ENCODE data around the gene DIP2C.
"Not testable (repeated sequence)": the region's sequence is repeated elsewhere in the genome, so short reads cannot be mapped to it uniquely, and the experiment has no call there.

DIP2C gene

DNA sequence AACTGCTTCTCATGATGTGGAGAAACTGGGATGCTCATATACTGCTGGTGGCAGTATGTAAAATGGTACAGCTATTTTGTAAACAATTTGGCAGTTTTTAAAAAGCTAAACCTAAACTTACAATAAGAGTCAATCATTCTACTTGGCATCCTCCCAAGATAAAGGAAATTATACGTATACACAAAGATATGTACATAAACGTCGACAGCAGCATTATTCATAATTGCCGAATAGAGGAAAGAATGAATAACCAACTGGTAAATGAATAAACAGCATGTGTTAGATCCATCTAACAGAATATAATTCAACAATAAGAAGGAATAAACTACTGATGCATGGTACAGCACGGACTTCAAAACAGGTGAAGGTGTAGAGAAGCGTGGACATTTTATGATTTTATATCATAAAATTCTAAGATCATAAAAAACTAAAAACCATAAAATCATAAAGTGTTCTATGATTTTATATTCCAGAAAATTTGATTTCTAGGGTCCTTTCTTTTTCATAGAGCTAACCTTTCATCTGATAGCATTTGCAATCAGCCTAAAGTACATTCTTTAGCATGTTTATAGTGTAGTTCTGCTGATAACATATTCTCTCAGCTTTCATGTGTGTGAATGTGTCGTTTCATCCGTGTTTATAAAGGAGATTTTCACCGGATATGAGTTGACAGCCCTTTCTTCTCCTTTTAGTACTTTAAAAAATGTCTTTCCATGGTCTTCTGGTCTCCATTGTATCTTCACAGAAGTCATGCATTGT lies 261.5 kb downstream of the DIP2C start:
- no peak for DNase-seq

DNA sequence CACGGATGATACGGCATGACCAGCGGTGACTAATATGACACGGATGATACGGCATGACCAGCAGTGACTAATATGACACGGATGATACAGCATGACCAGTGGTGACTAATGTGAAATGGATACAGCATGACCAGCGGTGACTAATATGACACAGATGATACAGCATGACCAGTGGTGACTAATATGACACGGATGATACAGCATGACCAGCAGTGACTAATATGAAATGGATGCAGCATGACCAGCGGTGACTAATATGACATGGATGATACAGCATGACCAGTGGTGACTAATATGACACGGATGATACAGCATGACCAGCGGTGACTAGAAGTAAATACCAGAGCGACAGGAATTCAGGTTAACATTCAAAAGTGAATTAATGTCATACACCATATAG lies 264.1 kb downstream of the DIP2C start:
- not testable (repeated sequence) for DNase-seq

DNA sequence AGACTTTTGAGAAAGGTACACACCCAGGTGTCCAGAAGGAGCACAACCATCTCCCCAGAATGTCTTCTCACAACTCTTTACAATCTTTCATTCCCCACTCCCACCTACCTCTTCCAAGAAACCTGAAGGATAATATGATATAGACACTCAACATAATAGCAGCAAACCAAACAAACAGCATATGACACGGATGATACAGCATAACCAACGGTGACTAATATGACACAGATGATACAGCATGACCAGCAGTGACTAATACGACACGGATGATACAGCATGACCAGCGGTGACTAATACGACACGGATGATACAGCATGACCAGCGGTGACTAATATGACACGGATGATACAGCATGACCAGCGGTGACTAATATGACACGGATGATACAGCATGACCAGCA lies 264.7 kb downstream of the DIP2C start:
- not testable (repeated sequence) for DNase-seq

DNA sequence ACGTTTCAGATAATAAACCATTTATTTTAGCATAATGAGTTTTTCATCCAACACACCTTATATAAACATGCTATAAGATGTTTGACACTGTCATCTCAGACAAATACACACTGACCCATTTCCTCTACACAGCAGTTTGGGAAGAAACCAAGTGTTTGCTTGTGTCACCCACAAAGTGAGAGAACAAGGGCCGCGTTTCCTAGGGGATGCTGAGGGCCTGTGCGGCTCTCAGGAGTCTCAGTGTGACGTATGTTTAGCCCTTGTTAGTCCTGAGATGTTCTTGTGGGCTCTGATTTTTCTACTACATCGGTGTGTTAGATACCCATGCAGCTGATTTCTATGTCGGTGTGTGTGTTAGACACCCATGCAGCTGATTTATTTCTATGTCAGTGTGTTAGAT lies 266.3 kb downstream of the DIP2C start:
- DNase-seq: no peak

DNA sequence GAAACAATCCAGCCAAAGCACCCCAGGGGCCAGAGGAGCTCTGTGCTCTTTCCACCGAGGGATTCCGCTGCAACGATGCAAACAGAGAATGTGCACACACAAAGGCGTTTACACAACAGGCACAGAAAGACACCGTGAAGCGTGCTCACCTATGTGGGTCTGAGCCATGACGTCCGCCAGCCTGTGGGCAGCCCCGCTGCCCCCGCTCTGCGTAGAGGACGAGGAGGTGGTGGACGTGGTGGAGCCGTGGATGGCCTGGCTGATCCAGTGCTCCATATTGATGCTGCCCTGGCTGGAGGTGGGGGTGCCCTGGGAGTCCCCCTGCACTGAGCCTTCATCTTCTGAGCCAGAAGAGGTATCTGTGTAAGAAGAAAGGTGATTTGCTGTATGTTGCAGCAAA lies 266.8 kb downstream of the DIP2C start:
- DNase-seq: no peak

DNA sequence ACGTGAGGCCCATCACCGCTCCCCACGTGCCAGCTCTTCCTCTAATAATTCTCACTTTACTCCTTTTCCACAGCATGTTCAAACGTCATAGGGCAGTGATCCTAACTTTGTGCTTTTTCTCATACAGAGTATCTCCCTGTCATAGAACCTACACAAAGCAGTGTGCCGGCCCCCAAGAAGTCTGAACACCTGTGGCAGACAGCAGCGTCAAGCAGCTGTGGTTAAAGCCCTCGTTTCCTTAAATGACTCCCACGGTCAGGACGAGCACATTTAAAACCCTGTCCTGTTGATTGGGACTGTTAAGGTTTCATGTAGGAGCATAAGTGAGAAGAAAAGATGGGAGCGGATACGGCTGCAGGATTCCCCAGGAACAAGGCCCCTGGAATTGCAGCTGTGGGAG lies 267.2 kb downstream of the DIP2C start:
- no peak for DNase-seq

DNA sequence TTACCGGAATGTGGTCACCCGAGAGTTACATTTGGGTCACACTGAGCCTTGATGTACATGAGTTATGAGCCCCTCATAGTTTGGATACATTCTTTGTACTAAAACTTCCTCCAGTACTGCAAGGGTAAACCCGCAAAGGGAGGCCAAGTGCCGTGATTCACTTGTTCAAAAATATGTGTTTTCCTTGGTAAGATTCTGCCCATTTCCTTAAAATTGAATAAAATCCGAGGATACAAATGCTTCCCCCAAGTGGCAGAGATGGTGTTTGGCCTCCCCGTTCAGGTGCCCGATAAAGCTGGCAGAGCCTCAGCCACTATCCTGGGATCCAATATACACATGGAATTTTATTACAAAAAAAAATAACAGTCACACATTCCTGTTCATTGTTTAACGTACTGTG lies 268.3 kb downstream of the DIP2C start:
- DNase-seq: no peak

DNA sequence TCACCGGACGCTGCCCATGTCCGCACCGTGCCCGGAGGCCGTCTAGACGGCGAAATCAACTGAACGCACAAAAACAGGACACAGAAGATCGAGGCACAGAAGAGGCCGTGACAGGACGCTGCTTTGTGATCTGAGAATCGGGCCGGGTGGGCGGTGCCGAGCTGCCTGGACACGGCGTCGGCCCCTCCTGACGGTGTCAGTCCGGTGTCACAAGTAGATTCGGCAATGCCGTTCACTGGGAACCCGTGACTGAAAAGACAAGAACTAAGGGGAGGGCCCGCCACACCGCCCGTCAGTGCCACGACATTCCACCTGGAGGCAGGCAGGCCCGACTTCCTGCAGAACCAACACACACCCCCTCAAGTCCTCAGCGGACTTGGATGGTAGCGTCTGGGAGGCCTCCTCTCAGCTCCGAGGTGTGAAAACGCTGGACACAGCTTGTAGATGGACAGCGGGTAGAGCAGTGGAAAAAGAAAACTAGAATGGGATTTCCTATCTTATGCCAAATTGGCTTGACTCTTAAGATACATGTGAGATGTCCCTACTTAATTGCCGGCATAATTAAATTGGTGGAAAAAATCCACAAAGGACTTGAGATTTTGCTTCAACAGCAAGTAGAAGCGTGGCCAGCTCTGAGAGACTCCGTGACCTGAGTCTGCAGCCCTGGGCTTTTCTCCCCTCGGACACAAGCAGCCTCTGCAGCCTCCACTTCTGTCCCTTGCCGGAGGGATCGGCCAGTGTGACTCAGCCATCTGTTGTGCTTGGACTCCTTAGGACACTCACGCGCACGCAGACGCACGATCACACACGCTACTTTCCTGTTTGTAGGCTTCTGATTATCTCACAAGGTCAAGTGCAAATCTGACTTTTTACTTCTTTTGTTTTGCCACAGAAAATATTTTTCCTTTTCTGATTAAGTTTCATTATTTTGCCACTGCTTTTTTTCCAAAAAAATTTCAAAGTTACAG lies 269.0 kb downstream of the DIP2C start:
- DNase-seq: no peak

DNA sequence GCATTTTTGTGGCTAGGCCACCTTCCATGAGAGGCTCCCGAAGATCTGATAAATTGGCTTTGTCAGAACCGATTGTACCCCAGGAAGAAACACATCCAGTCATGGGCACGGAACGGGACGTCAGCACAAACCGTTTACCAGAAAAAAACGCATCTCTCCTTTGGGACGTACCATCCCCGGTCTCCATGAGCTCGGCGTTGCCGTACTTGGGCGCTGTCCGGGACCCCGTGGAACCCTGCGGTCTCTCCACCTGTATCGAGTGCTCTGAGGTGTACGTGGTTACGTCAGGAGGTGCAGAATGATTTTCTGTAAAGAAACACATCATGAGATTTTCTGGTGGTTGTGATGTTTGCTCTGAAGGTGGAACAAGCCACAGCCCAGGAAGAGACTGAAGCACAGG lies 270.6 kb downstream of the DIP2C start:
- no peak for DNase-seq

DNA sequence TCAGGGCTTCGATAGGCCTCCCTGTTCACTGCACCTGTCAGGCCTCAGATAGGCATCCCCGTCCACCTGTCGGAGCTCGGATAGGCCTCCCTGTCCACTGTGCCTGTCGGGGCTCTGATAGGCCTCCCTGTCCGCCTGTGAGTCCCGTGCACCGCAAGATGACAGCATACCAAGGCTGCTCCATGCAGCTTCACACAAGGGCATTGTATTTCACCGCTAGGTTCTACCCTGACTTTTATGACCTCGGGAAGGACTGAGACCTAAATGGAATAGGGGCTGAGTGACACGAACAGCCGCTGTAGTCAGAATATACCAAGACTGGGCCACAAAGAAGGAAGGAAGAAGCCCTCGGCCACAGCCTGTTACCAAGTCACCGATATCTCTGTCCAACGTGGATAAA lies 271.2 kb downstream of the DIP2C start:
- DNase-seq: no peak

DNA sequence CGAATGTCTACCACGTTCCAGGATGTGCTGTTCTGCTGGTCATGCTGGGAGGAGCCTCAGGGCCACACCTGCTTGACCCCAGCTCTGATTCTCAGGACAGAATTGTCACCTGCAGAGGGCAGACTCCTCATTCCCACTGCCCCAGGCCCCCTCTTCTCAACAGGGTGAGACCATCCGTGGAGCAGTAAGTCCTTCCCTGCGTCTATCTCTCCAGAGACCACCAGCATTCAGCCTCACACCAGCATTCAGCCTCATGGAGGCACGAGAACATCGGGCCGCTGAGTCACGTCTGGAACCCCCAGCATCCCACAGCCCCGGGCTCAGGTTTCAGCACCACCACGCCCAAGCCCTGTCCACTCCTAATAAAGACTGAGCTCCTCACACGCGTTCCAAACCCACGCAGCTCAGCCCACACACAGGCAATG lies 273.4 kb downstream of the DIP2C start:
- no peak for DNase-seq

DNA sequence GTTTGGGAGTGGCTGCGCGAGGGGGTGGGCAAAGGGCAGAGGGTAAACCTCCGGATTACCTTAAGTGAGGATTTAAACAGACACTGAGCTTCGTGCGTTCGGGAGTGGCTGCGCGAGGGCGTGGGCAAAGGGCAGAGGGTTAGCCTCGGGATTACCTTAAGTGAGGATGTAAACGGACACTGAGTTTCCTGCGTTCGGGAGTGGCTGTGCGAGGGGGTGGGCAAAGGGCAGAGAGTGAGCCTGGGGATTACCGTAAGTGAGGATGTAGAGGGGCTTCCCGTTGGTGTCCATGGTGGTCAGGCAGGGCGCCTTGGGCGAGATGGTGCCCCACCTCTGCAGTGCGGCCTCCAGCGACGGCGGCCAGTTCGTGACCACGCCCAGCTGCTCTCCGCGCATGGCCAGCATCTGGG lies 275.8 kb downstream of the DIP2C start:
- DNase-seq: no peak

DNA sequence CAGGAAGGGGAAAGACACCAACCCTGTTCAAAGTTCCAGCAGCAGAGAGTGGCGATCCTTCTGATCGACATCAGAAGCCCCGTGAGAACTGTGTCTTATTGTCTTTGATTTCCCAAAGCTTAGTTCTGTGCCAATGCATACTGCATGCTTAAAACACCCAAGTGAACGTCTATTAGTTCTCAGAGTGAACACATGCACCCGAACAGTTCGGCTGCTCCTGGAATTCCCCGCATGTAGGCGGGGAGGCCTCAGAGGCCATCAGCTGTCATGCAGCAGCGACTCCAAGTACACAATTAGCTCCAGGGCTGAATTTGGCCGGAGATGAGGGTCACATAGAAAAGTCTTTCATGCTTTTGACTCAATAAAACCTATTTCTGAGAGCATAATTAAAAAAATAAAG lies 277.4 kb downstream of the DIP2C start:
- DNase-seq: no peak

DNA sequence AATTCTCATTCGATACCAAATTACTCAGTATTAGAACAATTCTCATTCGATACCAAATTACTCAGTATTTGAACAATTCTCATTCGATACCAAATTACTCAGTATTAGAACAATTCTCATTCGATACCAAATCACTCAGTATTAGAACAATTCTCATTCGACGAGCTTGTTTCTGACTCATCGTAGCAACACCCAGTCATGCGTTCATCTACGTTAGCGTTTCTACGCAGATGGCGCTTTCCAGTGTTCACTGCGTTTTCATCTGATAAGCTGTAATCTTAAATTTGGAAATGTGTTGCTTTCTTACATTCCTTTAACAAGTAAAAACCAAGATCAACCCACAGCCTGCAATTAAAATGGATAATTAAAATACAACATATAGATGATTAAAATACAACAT lies 277.9 kb downstream of the DIP2C start:
- no peak for DNase-seq

DNA sequence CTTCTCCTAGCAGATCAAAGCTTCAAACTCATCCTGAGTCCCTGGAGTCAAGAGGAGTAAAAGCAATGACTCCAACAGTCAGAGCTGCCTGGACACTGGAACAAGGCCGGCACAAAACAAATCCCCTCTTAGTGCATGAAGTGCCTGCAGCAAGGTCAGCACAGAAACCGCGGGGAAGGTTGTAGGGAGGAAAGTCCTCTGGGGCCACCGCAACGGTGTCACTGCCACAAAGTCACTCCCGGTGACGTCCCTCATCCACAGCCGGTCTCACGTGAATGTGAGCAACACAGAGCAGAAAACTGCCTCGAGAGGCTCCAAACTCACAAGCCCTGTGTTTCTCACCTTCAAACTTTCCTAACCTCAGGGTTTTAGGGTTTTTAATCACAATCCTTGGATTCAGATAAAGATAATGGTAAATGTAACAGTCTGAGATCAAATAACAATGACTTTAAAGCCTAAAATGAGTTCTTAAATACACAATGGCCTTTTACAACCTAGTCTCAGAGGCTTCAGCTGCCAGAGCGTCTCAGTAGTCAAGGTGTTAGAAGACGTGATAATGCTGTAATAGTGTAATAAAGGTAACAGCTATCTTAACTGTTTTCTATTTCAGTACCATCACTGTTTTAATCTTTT lies 279.9 kb downstream of the DIP2C start:
- DNase-seq: no peak

DNA sequence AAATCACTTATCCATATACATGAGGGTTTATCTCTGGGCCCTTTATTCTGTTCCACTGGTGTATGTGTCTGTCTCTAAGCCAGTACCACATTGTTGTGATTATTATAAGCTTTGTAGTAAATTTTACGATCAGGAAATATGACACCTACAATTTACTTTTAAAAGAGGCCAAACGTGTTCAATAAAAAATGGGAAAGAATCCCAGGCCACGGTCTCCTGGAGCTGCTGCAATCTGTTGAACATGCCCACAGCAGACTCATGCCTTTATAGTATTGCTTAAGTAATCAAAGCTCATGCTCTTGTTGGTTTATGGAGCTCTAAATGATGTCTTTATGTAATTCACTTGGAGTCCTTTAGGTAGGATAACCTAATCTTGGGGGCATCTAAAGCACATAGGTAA lies 281.2 kb downstream of the DIP2C start:
- DNase-seq: no peak

DNA sequence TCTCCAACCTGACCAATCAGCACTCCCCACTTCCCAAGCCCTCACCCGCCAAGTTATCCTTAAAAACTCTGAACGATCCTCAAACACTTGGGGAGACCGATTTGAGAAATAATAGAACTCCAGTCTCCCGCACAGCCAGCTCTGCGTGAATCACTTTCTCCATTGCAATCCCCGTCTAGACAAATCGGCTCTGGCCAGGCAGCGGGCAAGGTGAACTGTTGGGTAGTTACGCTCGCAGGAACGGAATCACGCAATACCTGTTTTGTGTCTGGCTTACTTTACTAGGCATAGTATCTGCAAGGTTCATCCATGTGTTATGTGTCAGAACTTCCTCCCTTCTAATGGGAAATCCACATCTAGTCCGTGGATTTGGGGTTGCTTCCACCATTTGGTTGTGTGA lies 282.5 kb downstream of the DIP2C start:
- no peak for DNase-seq

DNA sequence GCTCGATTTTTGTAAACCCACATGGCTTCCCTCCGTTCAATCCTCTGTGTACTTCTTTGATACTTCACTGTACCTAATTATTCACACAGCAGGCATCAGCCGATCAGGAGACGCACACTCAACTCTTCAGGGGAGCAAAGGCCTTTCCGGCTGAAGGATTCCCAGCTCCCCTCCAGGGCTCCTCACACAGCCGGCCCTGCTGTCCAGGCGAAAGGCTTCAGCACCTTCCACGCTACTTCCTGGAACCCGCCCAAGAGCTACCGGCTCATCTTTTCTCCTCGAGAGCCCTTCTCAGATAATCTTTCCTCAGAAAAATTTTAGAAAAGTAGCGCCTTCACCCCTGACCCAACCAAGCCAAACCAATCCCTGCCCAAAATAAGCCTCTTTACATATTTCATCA lies 283.8 kb downstream of the DIP2C start:
- no peak for DNase-seq

DNA sequence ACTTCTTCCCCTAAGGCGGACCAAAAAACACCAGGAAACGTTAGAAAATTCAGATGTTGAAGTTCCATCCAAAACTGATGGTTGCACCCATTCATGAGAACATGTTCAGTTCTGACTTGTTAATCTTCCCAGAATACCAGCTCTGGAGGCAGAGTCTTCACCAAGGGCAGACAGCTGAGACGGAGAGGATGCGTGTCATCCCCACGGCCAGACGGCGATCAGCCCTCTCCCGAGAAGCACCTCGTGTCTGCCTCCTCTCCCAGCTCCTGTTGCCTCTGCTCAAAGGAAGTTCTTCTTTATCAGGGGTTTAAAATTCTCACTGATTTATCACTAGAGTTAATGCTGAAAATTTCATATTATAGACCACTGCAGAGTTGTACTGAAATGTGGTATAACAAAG lies 284.5 kb downstream of the DIP2C start:
- no peak for DNase-seq

DNA sequence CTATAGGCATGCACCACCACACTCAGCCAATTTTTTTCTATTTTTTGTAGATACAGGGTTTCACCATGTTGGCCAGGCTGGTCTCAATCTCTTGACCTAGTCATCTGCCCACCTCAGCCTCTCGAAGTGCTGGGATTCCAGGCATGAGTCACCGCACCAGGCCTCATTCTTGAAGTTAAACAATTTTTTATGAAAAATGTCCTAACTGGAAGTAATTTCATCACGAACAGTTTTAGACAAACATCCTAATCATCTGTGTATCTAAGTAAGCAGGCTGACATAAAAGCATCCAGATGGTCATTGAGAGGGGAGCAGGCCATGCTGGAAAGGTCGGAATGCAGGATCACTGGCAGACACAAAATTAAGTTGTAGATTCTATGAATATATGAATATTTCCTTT lies 285.1 kb downstream of the DIP2C start:
- no peak for DNase-seq

DNA sequence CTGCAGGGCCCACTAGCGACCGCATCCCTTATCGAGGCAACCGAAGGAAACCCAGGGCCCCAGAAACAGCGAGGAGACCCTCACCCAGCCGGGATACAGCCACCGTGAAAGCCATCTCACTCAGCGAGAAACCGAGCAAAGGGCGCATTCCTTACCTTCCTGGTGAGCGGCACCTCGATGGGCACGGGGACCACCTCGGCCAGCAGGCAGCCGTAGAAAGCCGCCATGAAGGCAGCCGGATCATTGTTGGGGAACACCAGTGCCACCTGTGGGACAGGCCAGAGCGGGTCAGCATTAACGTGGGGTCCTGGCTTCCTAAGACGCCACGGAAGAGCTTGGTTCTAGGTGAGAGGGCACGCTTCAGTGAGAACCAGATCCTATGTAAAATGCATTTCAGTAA lies 290.5 kb downstream of the DIP2C start:
- DNase-seq: no peak

DNA sequence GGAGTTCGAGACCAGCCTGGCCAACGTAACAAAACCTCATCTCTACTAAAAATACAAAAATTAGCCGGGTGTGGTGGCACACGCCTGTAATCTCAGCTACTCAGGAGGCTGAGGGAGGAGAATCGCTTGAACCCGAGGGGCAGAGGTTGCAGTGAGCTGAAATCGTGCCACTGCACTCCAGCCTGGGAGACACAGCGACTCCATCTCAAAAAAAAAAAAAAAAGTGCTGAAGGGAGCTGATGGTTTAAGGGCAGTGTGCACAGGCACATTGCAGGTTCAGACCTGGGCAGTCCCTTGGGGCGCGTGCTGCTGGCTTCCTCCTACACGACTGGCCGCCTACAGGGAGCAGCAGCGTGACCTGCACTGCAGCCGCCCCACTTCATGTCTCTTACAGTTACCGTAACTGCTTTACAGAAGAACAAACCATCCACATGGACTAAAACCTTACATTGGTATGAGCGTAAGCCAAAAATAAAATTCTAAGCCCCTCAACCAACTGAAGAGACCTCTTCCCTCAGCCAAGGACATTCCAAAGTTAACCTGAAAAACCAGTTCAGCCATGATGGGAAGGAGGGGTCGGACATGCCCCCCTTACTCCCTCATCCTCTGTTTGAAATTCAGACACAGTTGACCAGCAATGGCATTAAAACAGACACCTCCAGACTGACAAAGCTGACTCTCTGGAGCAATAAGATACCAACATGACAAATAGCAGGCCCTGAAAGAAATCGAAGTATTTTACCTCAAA lies 292.0 kb downstream of the DIP2C start:
- no peak for DNase-seq
